Activated naive CD4-positive, alpha-beta T cell treated with anti-CD3 and anti-CD28 coated beads, Interleukin-2, amount 10 ng/mL, durations not matched to agents 7 days and 5 days (primary cell): ENCODE data around the gene ABCD4.
A peak's percentile ranks its signal among the peaks of the same experiment; 100 is the strongest.

Experiments
- CTCF ChIA-PET: fragments of 350-600 bp; sonication (Branson Sonifier 250); formaldehyde crosslinking; loops from one replicate; lab custom pipeline; 2021; ENCODE audit warnings: antibody characterized with exemption; lab: Charles Lee
- DNase-seq: peaks from one replicate; pipeline ENCODE4 v3.0.0-alpha.2; 2020
- H3K27ac Mint-ChIP-seq: one replicate; pipeline ENCODE4 v1.8.0; 2021; ENCODE audit warnings: mild to moderate bottlenecking, moderate library complexity, mixed read lengths
- H3K27me3 Mint-ChIP-seq: one replicate; pipeline ENCODE4 v1.8.0; 2021; ENCODE audit warnings: mild to moderate bottlenecking, mixed read lengths
- H3K36me3 Mint-ChIP-seq: one replicate; pipeline ENCODE4 v1.8.0; 2021; ENCODE audit warnings: mixed read lengths
- H3K4me1 Mint-ChIP-seq: one replicate; pipeline ENCODE4 v1.8.0; 2021; ENCODE audit warnings: mixed read lengths
- H3K4me3 Mint-ChIP-seq: one replicate; pipeline ENCODE4 v1.8.0; 2021; ENCODE audit warnings: mild to moderate bottlenecking, moderate library complexity, mixed read lengths
- H3K9me3 Mint-ChIP-seq: one replicate; pipeline ENCODE4 v1.8.0; 2021; ENCODE audit warnings: mixed read lengths

Gene ABCD4

DNA sequence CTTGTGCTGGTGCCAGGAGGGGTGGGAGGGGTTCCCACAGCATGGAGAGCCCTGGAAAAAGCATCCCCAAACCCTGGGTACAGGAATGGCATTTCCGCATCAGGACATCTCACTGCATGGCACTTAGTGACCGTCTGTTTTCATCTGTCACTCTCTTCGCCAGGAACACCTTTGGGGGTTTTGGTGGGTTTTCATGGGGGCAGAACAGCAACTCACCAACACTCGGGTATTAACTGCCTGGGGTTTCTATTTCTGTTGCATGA, 60.0 kb downstream of the ABCD4 start:
- H3K4me1 Mint-ChIP-seq: peaks cover 10% of the 10 kb centered on the region
- H3K36me3 Mint-ChIP-seq: no peaks in the 10 kb centered on the region
- no peaks in the 10 kb centered on the region for H3K9me3 Mint-ChIP-seq
- H3K27me3 Mint-ChIP-seq: peaks cover 100% of the 10 kb centered on the region
- DNase-seq: no peak
- H3K4me3 Mint-ChIP-seq: no peak overlapping the region
- no peak overlapping the region for H3K27ac Mint-ChIP-seq
- CTCF ChIA-PET: interaction anchor here (1.0 to 1.4 kb wide), 2 partner anchors 11 to 14 kb away, joined by 4 read pairs; no protein-coding TSS in a partner anchor

DNA sequence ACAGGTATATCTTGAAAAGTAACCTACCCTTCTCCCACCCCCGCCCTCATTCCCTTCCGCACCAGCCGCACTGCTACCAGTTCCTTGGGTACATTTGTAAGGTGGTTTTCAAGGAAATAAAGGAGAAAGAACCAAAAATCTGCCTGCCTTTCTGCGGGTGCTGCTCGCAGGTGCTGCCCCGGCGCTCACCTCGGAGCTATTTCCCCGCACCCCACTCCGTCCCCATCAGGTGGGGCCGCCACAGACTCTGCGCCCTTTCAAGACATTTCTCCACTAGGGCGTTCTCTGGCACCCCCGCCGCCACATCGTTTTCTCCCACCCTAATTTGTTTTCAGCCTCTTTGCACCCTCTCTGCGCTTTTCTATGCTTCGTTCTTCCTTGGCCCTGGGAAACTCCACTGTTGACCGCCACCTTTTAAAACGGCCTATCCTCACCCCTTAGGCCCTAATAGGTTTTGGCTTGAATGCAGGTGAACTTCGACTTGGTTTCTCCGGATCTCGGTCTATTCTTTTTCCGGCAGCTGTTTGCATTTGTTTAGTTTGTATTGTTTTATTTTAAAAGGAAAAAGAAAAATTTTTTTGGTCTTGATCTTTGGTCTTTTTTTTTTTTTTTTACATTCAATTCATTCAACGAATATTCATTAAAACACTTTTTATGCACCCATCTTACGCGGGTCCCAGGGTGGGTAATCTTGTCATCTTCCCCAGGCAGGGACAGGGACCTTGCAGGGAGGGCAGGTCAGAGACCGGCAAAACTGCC, 60.5 kb downstream of the ABCD4 start:
- Mint-ChIP-seq H3K36me3 (no peaks in the 10 kb centered on the region), H3K27me3 (peaks cover 100% of the 10 kb centered on the region), H3K9me3 (no peaks in the 10 kb centered on the region), H3K4me1 (peaks cover 10% of the 10 kb centered on the region), H3K27ac (no peak overlapping the region), H3K4me3 (no peak overlapping the region)
- CTCF ChIA-PET: interaction anchor here (2.2 kb wide), 1 partner anchor 12 kb away, joined by 6 read pairs; no protein-coding TSS in a partner anchor
- no peak for DNase-seq

DNA sequence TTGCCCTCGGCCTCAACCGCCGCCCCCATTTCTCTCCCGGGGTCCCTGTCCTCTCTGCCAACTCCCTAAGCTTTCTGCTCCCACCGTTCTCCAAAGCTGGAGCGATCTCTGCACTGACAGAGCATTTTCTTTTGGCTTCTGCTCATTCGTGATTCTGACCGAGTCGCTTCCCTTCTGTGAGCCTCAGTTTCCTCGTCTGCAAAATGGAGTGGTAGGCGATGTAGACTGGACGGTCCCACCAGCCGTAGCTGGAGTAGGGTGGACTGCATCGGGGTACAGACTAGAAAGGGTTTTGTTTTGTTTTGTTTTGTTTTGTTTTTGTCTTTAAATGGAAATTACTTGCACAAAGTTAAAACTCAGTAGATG, 61.1 kb downstream of the ABCD4 start:
- Mint-ChIP-seq H3K4me1 (peaks cover 10% of the 10 kb centered on the region), H3K9me3 (no peaks in the 10 kb centered on the region), H3K27ac (peak overlapping the region; percentile 24), H3K4me3 (peak overlapping the region; percentile 23), H3K36me3 (no peaks in the 10 kb centered on the region), H3K27me3 (peaks cover 100% of the 10 kb centered on the region)
- DNase-seq: no peak
- CTCF ChIA-PET: interaction anchor here (2.2 kb wide), 1 partner anchor 11 kb away, joined by 6 read pairs; no protein-coding TSS in a partner anchor

DNA sequence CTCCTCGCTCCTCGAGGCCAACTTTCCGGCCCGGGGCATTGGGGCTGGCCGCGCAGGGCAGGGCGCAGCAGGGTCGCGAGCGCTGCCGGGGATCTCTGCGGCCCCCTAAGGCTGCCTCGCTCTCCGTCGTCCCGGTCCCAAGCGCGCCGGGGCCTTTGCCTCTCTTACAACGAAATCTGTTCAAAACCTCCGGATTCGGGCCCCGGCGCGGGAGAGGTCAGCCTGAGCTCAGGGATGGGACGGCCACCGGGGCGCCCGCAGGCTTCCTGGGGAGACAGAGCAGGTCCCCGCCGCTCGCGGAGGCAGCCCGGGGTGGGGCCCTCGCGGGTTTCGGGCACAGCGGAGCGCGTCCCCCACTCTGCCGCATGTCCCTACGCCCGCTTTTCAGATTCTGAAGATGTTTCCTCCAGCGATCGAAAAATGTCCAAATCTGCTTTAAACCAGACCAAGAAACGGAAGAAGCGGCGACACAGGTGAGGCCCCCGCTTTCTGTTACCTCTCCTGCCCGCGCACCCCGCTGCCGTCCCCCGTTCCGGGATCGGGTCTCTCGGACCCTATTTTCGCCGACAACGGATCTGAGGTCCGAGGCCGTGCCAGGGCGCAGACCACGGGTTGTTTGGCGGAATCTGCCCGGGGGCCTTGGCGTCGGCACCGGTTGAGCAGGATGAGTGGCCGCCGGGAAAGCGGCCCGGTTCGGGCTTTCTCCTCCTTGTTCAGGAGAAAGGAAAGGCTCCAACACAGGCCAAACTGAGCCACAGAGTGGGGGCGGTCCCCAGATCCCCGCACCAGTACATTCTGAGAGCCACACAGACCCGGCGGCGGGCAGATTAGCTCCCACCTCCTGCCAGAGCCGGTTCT, 61.7 kb downstream of the ABCD4 start:
- no peak for DNase-seq
- Mint-ChIP-seq H3K4me1 (peaks cover 10% of the 10 kb centered on the region), H3K4me3 (peak overlapping the region; percentile 23), H3K27me3 (peaks cover 100% of the 10 kb centered on the region), H3K27ac (no peak overlapping the region), H3K9me3 (no peaks in the 10 kb centered on the region), H3K36me3 (no peaks in the 10 kb centered on the region)
- CTCF ChIA-PET: interaction anchor here (1.2 to 2.2 kb wide), 2 partner anchors 11 to 13 kb away, joined by 3 to 6 read pairs; no protein-coding TSS in a partner anchor

DNA sequence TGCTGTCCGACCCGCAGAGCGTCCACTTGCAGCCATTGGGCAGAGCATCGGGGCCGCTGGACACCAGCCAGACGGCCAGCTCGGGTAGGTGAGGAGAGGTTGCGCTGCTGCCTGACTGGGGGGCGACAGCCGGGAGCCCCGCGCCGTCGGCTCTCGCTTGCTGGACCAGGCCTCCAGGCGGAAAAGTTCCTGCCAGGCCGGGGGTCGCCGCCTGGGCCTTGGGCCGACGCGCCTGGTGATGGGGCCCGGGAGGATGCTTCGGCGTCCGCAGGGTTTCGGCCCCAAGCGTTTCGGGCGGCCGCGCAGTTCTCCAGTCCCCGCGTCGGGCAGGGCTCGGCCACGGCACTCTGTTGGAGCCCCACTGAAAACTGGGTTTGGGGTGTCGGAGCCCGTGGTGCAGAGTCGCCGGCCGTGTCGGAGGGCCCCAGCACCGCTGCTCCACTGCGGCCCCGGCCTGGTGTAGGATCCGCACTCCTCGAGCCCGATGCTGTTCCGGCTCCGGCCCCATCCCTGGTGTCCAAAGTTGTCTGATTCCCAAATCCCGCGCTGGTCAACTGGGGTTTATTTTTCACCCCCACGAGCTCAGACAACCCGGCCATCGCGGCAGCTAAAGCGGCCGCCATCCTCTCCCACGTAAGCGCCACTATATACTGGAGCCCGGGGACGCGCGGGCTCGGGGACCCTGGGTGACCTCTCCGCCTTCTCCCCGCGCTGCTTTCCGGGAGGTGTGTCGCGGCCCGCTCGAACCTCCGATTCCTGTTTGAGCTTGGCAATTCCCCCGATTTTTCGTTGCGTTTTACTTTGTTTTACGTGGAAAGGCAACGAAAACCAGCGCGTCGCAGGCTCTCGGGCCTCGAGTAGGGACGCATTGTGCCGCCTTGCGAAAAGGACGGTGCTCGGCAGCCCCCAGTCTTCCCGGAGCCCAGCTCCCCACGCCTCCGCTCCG, 62.6 kb downstream of the ABCD4 start:
- no peaks in the 10 kb centered on the region for H3K9me3 Mint-ChIP-seq
- peak overlapping the region; percentile 15 for H3K4me3 Mint-ChIP-seq
- CTCF ChIA-PET: interaction anchor here (1.2 to 2.2 kb wide), 2 partner anchors 10 to 14 kb away, joined by 3 to 6 read pairs; no protein-coding TSS in a partner anchor
- H3K27ac Mint-ChIP-seq: no peak overlapping the region
- H3K4me1 Mint-ChIP-seq: peaks cover 10% of the 10 kb centered on the region
- no peaks in the 10 kb centered on the region for H3K36me3 Mint-ChIP-seq
- H3K27me3 Mint-ChIP-seq: peaks cover 100% of the 10 kb centered on the region
- no peak for DNase-seq

DNA sequence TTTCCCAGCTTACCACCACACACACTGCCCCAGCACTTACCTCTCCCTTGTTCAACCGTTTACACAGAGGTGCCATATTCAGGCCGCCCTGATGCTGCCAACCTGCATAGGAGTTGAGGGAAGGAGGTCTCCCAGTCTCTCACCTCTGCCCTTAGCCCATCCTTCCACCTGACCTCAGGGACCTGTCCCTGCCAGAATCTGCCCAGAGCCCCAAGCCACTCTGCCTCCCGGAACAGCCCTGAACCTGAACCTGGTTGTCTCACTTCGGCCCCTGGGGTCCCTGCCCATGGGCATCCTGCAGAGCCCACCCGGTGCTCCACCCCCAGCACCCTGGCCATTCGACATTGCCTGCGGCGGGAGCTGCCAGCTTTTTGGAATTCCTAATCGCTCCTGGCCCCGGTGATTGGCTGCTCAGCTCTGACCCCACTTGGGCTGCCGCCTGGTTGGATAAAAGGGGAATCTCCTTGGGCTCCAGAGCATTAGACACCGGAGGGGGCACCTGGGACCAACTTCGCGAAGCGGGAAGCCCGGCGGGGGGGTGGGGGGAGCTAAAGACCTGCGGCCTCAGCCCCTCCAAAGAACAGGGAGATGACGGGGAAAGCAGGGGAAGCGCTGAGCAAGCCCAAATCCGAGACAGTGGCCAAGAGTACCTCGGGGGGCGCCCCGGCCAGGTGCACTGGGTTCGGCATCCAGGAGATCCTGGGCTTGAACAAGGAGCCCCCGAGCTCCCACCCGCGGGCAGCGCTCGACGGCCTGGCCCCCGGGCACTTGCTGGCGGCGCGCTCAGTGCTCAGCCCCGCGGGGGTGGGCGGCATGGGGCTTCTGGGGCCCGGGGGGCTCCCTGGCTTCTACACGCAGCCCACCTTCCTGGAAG, 63.5 kb downstream of the ABCD4 start, which contains the start of gene VSX2:
Gene VSX2, plus strand, starts transcription at position 476 of the 874 bp plus-strand sequence. Its CDS starts 113 bp downstream, at position 589.
- CTCF ChIA-PET: interaction anchor here (0.9 kb wide), 1 partner anchor 18 kb away, joined by 3 read pairs; no protein-coding TSS in a partner anchor
- H3K27ac Mint-ChIP-seq: no peak within 1 kb of the TSS
- no peak within 1 kb of the TSS for H3K4me3 Mint-ChIP-seq
- no peak for DNase-seq
- H3K36me3 Mint-ChIP-seq: no peaks in the 10 kb centered on the region
- no peaks in the 10 kb centered on the region for H3K9me3 Mint-ChIP-seq
- H3K27me3 Mint-ChIP-seq: peaks cover 99% of the 10 kb centered on the region
- H3K4me1 Mint-ChIP-seq: peaks cover 10% of the 10 kb centered on the region

DNA sequence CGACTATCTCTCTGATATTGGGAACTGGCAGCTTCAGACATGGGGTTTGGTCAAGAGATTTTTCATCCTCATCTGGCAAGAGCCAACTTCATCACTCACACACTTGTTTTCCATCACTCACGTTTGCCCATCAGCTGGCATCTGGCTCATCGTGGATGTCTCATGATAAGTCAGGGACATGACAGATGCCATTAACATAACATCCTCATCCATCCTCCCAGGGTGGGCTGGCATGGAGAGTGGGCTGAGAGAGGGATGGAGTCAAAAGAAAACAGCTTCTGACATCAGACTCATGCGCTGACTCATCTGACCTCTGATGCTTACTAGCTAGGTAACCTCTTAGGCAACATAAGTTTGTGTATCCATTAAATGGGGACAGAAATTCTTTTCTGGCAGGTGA, 65.3 kb downstream of the ABCD4 start:
- no peak for DNase-seq
- H3K9me3 Mint-ChIP-seq: no peaks in the 10 kb centered on the region
- H3K27ac Mint-ChIP-seq: no peak overlapping the region
- H3K4me1 Mint-ChIP-seq: peaks cover 10% of the 10 kb centered on the region
- H3K36me3 Mint-ChIP-seq: no peaks in the 10 kb centered on the region
- peaks cover 98% of the 10 kb centered on the region for H3K27me3 Mint-ChIP-seq
- CTCF ChIA-PET: interaction anchor here (1.2 to 1.4 kb wide), 4 partner anchors 14 to 22 kb away, joined by 3 to 4 read pairs (median 3); no protein-coding TSS in a partner anchor
- H3K4me3 Mint-ChIP-seq: no peak overlapping the region
